Tongue (tissue), 2 donors: ENCODE data around the gene DDX4. TPM values are rescaled to one million over a fixed set of nuclear protein-coding genes. Genes with fewer than 3 reads are reported as not detected.

Experiments
- DNase-seq: peaks from one replicate; pipeline ENCODE4 v3.0.0-alpha.2; 2015
- total RNA-seq: library from RNA; depleted of rRNA; stranded (reverse); fragments of >200 nt; gene quantifications from one replicate; pipeline ENCODE4 v1.2.3, GENCODE V29; 2014

The DDX4 gene
- total RNA-seq, 1 donor from 2014 or later = not detected

- peak; percentile 28 for DNase-seq
Measured at GRCh38 chr5:55821731-55822512, 84.1 kb downstream of the DDX4 start.

DNA sequence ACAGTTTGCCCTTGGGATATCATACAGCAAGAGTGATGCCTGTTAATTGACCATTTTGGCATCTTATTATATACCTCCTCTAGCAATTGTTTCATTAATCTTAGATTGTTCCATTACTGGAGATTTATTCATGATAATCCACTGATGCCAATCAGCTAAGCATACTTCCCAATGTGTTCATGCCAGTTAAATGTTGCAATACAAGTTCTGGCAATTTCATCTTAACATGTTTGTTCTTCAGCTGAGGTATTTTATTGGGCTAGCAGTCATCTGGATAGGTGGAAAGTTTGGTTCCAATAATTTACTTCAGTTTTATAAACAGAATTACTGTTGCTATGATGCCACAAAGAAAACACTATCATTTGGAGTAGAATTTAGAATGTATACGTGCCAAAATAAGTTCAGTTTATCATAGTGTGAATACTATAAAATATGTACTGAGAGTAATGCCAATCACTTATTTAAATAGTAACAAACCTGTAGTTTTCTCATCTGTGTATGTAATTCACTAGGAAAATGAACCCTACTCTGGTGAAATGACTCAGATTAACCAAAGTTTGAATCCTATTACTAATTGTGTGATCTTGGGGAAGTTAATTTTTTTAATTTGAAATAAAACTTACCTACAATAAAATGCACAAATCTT, 85.4 kb downstream of the DDX4 start:
- no peak for DNase-seq

GRCh38 chr5:55829956-55830355, 92.1 kb downstream of the DDX4 start:
- DNase-seq = no peak

DNA sequence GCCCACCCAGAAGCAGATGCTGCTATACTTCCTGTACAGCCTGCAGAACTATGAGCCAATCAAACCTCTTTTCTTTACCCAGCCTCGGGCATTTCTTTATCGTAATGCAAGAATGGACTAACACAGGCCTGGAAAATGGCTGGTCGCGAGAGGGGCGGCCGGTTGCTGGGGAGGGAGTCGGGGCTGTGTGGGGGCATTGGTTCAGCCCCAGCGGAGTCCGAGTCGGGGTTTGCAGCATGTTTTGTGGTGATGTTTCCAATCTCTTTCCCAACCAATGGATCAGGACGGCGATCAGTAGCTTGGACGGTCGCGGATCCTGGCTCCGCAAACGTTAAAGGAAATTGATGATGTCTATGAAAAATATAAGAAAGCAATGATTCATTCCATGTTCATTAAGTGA, 94.6 kb downstream of the DDX4 start:
- DNase-seq = no peak

DNA sequence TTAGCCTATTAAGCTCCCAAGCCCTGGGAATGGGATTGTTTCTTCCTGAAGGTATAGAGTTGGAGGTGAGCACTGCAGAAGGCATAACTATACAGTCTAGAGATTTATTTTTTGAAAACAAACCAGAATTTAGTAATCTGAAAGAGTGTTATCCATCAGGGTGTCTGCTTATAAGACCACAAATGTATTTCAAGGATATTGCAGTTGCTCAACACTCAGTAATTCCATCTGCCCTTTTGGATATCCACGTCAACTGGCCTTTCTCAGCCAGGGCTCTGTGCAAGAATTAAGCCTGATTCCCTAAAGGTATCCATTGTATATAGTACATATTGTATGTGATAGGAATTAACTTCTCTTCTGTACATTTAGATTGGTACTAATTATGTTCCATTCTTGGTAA, 98.3 kb downstream of the DDX4 start:
- DNase-seq = no peak

DNA sequence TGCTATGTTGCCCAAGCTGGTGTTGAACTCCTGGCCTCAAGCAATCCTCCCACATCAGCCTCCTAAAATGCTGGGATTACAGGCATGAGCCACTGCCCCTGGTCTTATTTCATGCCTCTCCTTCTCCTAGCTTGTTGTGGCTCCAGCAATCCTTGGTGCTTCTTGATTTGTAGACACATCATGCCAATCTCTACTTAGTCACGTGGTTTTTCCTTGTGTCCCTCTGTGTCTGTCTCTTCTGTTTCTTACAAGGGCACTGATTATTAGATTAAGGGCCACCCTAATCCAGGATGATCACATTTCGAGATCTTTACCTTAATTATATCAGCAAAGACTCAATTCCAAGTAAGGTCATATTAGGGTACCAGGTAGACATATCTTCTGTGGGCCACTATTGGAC, 104.1 kb downstream of the DDX4 start:
- DNase-seq = no peak

DNA sequence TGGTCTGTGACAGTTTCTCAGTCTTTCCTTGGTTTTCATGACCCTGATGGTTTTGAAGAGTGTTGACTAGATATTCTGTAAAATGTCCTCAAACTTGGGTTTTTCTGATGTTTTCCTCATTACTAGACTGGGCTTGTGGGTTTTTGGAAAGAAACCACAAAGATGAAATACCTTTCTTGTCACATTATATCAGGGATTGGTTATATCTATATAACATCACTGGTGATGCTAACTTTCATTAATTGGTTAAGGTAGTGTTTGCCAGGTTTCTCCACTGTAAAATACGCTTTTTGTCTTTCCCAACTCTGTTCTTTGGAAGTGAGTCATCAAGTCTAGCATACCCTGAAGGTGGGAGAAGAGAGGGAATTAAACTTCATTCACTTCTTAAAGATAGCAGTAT, 110.0 kb downstream of the DDX4 start:
- no peak for DNase-seq

GRCh38 chr5:55848783-55849182, 110.9 kb downstream of the DDX4 start:
- no peak for DNase-seq

- DNase-seq = peak; percentile 8
Measured at GRCh38 chr5:55850839-55851674, 113.2 kb downstream of the DDX4 start, which contains the start of gene IL31RA. Gene IL31RA, plus strand, starts transcription at chr5:55851357. Its CDS starts 214 bp downstream, at chr5:55851571.

- DNase-seq = no peak
Measured at GRCh38 chr5:55851675-55851979, 113.8 kb downstream of the DDX4 start.

DNA sequence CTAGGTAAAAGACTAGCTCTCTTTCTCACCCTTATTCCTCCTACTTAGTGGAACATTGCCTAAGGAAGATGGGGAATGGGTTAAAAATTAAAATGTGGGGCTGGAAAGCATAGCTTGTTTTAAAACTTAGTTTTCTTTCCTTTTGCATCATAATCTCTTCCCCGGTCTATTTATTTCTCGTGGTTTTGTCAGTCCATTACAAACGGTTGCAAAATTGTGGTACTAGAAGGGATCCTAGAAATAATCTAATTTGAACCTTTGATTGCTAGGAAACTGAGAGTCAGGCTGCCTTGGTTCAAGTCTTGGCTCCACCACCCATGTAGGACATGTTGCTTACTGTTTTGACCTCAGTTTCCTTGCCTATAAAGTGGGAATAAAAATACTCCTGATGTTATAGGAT, 114.6 kb downstream of the DDX4 start:
- no peak for DNase-seq

- no peak for DNase-seq
Measured at GRCh38 chr5:55853041-55853670, 115.3 kb downstream of the DDX4 start.

- peak; percentile 2 for DNase-seq
Measured at GRCh38 chr5:55853818-55854217, 116.0 kb downstream of the DDX4 start.

GRCh38 chr5:55855509-55855908, 117.6 kb downstream of the DDX4 start:
- no peak for DNase-seq

- DNase-seq = no peak
Measured at GRCh38 chr5:55856516-55857246, 118.8 kb downstream of the DDX4 start.

- no peak for DNase-seq
Measured at GRCh38 chr5:55857247-55857640, 119.4 kb downstream of the DDX4 start.

DNA sequence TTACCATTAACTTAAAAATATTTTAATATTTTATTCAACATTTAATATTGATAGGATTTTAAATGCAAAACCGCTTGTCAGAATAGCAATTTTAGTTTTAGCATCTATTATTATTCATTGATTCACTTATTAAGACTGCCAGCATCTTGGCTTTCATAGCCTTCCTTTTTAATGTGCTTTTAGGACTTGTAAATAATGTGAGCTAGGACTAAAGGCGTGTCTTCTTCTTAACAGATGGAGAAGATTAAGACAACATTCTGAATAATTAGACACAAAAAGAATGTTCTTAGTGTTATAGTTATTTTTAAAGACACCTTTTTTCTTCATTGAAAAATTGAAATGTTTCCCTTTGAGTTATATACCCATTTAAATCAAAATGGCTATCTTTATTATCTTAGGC, 120.2 kb downstream of the DDX4 start:
- no peak for DNase-seq

DNA sequence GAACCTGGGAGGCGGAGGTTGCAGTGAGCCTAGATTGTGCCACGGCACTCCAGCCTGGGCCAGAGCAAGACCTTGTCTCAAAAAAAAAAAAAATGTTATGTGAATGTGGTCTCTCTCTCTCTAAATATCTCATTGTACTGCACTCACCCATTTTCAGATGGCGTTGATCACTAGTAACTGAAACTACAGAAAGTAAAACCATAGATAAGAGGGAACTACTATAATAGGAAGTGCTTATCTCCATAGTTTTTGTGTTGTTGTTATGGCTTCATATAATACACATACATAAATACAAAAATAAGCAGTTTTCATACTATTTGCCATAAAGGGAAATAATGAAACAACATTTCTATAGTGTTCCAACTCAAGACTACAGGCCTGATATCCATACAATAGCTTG, 122.4 kb downstream of the DDX4 start:
- DNase-seq = no peak

- DNase-seq = no peak
Measured at GRCh38 chr5:55860709-55861108, 122.8 kb downstream of the DDX4 start.

DNA sequence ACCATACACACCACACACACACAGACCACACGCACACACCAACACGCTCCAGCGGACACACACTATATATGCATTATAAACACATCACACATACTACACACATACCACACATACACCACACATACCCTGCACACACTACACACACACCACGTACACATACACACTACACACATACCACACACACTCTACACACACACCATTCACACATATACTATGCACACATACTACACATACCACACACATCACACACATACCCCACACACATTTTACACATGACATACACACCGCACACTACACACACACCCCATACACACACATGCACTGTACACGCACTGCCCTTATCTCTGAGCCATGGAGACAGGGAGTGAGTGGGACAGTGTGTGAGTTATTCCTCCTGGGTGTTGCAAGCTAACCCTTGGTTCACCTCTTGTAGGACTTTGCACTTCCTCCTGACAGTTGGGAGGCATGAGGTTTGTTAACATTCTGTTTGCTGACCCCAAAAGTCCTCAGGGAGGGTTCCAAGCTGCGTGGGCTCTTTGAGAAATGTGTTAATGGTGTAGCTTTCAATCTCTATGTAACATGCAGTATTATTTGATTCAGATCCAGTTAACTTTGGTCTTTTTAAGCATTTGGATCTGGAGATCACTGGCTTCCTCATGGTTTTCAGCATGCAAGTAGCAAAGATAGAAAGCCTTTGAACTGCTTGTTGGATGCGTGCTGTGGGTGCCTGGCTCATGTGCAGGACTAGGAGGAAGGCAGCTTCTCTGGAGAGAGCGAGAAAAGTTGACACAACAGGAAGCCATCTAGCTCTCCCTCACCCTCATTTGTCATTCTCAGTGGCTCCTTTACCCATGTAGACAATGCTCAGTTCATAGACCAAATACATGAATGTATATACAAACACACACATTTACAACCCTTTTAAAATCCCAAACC, 127.0 kb downstream of the DDX4 start:
- no peak for DNase-seq

- peak; percentile 35 for DNase-seq
Measured at GRCh38 chr5:55865831-55866230, 128.0 kb downstream of the DDX4 start.
